AG20443 (cell line): ENCODE measurements around the gene GPX4.

Experiments used
- DNase-seq: peaks from one replicate; pipeline ENCODE4 v3.0.0; 2012; ENCODE audit warnings: low spot score, mixed read lengths

Gene GPX4

DNA sequence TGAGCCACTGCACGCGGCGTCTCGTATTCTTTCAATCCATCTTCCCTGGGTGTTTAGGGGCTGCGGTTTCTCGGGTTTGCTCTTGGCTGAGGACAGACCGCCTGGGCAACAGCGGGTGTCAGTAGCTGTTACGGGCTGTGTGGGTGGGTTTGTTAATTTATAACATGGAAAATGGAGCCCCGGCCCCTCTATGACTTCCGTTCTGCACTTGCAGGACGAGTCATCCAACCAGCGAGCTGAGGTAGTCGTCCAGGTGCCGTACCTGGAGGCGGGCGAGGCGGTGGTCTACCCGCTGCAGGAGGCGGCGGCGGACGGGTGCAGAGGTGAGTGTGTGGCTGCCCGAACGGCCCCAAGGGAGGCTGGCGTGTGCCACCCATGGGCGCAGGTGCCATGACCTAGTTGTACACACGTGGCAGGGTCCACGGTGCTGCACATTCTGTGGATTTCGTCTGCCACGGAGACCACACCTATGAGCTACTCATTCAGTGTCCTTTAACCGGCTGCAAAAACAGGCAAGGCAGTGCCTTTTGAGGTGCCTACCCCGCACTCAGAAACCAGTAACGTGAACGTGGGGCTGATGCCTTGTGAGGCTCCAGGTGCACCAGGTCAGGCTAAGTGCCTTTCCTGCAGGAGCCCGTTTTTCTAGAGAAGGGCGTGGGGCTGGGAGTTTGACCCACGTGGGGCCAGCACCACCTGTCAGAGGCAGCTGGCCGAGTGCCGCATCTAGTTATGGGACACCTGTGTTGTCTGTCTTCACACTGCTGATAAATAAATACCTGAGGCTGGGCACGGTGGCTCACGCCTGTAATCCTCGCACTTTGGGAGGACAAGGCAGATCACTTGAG is 19.5 kb upstream of the GPX4 start:
- DNase-seq, result no peak

DNA sequence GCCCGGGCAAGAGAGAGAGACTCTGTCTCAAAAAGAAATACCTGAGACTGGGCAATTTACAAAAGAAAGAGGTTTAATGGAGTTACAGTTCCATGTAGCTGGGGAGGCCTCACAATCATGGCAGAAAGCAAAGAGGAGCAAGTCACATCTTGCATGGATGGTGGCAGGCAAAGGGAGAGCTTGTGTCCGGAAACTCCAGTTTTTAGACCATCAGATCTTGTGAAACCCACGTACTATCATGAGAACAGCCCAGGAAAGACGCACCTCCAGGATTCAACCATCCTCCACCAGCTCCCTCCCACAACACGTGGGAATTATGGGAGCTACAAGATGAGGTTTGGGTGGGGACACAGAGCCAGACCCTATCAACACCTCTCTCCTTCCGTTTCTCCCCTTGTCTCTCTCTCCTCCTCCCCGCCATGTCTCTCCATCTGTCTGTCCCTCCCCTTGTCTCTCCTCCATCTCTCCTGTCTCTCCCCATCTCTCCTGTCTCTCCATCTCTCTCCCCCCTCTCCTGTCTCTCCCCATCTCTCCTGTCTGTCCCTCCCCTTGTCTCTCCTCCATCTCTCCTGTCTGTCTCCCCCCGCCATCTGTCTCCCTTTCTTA is 18.6 kb upstream of the GPX4 start:
- no peak for DNase-seq

DNA sequence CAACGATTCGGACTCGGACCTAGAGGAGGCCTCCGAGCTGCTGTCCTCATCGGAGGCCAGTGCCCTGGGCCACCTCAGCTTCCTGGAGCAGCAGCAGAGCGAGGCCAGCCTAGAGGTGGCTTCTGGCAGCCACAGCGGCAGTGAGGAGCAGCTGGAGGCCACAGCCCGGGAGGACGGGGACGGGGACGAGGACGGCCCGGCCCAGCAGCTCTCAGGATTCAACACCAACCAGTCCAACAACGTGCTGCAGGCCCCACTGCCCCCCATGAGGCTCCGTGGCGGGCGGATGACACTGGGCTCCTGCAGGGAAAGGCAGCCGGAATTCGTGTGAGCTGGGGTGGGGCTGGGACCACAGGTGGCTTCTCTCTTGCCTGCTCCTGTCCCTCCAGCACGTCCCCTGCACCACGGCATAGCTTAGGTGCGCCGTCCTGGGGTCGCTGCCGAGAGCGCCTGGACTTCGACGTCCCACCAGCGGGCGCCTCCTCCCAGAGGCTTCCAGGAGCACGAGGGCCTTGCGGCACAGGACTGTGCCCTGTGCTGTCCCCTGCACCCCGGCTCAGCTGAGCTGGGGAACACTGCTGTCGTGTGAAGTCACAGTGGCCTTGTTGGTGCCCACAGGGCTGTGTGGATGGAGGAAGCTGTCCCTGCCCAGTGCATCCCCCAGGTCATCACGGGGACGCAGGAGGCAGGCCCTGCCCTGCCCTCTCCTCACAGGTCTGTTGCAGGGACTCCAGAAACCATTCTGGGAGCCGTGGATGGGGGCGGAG is 17.9 kb upstream of the GPX4 start:
- no peak for DNase-seq

DNA sequence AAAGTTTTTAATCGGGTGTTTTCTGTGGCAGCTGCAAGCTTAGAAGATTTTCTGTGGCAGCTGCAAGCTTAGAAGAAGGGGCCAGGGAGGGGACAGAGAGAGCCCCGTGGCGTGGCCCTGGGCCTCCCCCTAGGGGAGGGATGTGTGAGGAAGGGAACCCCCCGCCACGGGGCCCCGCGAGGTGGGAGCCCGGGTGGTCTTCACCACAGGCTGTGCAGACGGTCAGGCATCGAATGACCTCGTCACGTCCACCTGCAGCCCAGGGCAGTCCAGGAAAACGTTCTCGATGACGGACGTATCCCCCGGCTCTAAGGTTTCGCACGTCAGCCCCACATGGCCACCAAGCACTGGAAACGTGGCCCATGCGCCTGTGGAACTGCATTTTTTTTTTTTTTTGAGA is 17.2 kb upstream of the GPX4 start:
- DNase-seq, result no peak

DNA sequence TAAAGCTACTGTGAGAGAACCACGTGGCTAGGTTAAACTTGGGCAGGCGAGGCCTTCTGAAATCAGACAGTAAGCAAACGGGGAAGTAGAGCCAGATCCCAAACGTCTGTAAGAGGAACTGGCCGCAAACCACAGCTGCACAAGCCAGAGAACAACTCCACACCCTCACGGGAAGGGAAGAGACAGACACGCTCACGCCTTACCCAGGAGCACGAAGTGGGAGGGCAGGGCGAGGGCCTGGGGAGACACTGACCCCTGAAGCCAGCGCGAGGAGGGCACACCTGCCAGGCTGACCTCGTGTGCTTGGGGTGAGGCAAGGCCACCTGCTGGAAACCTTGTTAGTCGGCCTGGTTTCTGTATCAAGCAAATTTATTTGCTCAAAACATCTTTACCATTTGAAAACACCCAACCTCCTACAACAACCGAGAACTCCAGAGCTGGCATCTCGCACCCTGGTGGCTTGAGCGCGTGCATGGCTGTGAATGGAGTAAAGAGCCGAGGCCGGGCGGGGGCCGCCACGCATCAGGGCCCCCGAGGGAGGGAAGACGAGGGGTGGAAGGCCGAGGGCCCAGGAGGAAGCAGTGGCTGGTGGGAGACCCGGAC is 15.9 kb upstream of the GPX4 start:
- no peak for DNase-seq

DNA sequence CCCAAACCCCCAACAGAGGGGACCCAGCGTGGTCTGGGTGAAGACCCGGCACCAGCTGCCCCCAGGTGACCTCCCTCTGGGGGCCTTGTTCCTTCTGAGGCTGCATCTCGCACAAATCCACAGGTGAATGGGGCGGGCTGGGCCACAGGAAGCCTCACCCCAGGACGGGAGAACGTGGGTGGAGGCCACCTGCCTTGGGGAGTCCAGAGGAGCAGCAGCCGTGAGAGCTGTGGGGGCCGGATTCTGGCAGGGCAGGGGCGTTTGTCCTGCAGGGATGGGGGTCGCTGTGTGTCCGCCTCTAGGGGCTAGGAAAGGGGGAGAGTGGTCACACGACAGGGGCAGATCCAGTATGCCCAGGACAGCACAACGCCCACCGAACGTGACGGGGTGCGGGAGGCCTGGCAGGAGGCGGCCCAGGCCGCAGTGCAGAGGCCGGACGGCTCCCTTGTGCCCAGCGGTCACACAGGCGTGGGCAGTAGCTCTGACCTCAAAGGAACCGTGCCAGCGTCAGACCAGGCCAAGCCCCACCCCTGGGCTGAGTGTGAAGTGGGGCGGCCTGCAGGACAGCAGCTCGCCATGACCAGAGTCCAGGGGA is 15.3 kb upstream of the GPX4 start:
- no peak for DNase-seq

DNA sequence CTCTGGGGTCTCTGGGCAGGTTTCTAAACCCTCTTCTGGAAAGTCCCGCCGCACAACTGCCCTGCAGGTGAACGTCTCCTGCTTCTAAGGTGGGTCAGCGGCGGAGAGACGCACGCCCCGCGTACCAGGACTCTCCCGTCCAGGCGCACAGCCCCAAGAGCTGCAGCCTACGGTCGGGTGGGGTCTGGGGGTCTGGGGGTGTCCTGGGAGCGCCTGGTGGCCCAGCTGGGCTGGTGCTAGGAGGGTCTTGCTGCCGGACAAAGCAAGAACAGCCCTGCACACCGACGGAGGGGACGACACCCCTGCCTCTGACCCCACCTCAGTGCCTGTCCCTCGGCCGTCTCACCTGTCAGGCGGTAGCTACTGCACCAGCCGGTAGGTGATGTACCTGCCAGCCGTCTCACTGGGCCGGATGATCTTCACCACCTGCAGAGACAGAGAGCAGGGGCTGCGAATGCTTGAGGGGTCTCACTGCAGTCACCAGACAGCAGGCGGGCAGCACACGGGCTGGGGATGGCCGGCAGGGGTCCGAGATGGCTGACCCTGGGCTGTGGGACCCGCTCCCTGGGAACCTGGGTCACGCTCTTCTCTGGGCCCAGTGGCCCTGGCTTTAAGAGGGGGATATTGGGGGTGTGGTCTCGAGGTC is 14.5 kb upstream of the GPX4 start:
- no peak for DNase-seq

DNA sequence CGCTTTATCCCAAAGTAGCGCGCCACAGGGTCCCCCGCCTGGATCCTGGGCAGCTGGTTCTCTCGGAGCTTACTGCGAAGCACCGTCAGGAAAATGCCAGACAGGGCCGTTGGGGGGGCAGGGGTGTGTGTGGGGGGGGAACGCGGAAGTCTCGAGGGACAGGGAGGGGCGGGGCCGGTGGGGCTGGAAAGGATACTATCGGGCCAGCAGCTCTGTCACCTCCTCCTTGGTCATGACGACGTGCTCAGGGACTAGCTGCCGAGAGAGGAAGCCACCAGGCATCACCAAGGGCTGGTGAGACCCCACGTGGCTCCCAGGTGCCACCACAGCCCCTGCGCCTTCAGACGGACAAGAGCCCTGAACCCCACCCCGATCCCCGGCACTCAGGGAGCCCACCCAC is 13.9 kb upstream of the GPX4 start:
- DNase-seq, result no peak

DNA sequence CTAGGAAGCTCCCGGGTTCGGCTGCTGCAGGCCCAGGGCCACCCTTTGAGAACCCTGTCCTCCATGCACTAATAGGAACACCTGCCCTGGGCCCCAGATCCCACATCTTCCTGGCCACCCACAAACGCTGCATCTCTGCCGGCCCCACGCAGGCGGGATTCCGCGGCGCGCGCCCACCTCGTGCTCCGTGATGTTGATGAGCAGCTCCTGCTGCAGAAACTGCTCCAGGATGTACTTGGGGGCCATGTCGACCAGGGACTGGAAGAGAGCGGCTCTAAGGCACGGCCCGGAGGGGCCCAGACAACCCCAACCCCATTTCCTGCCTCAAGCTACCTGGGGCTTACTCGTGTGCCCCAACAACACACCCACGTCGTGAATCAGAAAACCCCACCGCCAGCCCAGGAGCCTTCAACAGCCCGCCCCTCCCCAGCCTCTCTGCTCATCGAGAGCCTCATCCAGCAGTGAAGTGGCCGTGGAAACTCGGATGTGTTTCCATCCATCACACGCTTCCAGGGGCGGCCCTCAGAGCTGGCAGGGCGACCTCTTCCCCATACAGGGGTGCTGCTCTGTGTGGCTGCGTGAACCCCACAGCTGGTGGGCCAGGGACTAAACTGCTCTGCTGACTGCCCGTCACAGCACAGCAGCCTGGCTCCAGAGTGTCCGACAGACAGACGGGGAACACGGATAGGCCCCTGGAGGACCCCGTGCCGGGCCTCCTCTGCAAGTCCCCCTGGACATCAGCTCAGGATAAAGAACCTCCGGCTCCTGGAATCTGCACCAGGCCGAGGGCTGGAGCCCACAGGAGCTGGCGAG is 12.9 kb upstream of the GPX4 start:
- DNase-seq, result no peak

DNA sequence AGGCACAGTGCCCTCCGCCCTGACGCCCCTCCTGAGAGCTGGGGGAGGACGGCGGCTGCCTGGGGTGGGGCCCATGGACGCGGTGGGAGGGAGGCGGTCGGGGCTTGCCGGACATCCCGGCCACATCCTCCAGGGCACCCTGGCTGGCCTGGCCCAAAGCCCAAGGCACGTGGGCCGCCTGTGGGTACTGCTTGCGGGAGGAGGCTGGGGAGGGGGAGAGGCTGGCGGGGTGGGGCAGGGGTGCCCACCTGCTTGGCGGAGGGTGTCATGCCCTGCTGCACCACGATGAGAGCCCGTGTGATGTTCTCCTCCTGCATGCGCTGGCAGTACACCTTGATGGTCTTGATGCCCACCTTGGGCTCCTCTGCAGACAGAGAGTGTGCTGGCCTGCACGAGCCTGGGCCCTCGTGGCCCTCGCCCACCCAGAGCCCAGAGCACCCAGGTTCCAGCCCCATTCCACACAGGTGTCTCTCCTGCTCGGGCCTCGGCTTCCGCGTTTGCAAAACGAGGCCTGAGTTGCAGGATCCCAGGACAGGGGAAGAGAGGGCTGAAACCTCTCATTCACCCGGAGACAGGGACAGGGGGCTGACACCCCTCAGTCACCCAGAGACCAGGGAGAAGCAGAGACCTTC is 12.1 kb upstream of the GPX4 start:
- DNase-seq, result no peak

DNA sequence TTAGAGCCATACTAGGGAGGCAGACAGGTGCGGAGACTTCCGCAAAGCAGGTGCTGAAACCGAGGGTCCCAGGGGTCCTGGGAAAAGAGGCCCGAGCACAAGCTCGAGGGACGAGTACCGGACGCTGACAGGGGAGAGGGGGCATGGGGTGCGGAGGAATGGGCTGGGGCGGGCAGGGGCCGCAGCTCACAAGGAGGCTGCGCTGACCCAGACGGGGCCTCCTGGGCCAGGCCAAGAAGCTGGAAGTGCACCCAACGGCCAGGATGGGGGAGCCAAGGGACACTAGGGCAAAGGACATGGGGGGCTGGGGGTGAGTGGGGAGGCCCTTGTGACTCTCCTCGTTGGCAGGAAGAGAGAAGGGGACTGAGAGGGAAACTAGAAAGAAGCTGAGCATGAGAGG is 10.5 kb upstream of the GPX4 start:
- no peak for DNase-seq

DNA sequence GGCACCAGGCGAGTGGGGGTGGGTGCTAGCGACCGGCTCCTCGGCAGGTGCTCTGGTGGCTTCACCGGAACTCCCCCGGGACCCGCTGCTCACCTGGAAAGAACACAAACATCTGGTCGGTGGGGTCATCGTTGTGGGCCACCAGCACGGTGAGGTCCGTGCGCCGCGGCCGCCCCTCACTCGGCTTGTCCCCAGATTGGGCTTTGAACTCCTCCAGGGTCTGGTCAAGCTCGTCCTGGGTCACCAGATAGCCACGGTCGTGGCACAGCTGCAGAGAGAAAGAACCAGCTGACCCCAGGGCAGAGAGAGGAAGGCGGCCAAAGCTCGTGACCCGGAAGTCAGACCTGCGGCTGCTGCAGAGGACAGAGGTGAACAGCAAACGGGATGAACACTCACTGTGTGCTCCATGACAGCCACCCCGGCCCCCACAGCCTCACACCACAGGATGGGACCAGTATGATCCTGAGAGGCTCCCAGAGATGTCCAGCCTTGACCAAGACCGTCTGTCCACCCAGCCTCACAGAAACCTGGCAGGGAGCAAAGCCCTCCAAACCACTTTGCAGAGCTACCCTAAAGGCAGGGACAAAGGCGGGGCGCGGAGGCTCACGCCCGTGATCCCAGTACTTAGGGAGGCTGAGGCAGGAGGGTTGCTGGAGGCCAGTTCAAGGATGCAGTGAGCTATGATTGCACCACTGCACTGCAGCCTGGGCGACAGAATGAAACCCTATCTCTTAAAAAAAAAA is 9.8 kb upstream of the GPX4 start:
- no peak for DNase-seq

DNA sequence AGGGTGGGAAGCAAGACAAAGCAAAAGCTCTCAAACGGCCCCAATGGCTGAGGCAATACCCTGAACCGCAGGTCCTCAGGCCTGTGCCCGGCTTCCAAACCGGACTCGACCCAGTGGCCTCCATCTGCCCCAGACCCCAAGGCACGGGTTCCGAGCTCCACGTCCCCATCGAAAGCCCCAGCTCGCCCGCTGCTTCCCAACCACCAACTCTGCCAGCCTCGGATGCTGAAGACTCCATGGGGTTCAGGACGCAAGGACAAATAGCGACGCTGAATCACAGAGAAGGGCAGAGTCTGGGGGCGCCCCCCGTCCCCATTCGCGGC is 9.2 kb upstream of the GPX4 start:
- no peak for DNase-seq

DNA sequence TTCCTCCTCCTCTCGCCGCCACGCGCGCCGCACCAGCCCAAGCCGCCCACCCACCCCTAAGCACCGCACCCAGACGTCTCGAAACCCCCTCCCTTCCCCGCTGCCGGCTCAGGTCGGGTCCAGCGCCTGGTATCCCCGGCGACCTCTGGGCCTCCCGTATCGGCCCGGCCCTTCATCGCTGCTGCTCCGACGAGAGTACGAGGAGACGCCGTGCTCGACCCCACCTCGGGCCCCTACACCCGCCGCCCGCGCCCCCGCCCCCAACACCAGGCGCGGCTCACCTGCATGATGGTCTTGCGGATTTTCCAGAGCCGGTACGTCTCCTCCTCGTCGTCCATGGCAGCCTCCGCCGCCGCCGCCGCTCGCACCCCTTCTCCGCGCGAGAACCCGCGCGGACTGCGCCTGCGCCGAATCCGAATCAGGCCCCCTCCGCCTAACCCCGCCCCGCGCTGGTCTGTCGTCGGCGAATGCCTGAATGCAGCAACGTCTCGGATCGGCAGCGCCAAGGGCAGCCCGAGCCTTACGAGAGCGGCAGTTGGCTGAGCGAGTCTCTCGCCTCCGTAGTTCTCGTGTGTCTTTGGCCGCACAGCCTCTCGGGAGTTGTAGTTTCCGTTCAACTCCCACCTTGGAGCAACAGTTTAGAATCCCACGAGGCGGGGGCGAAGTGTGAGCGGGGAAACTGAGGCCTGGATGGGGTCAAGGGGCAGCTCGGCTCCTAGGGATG is 8.7 kb upstream of the GPX4 start, which contains the start of gene POLR2E:
Gene POLR2E (minus strand): TSS at position 398 of the 724 bp plus-strand sequence. CDS start 60 bp downstream, at position 338.
- peak; percentile 99 for DNase-seq

DNA sequence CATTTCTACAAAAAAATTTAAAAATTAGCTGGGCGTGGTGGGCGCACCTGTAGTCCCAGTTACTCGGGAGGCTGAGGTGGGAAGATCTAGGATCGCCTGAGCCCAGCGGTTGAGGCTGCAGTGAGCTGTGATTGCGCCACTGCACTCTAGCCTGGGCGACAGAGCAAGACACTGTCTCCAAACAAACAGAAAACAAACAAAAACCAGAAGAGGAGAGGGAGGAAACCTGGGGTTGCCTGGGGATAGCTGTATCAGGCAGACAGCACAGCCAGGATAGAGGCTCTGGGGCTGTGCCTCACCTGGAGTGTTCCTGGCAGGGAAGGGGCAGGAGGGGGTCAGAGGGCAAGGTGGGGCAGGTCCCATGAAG is 6.0 kb upstream of the GPX4 start:
- no peak for DNase-seq

DNA sequence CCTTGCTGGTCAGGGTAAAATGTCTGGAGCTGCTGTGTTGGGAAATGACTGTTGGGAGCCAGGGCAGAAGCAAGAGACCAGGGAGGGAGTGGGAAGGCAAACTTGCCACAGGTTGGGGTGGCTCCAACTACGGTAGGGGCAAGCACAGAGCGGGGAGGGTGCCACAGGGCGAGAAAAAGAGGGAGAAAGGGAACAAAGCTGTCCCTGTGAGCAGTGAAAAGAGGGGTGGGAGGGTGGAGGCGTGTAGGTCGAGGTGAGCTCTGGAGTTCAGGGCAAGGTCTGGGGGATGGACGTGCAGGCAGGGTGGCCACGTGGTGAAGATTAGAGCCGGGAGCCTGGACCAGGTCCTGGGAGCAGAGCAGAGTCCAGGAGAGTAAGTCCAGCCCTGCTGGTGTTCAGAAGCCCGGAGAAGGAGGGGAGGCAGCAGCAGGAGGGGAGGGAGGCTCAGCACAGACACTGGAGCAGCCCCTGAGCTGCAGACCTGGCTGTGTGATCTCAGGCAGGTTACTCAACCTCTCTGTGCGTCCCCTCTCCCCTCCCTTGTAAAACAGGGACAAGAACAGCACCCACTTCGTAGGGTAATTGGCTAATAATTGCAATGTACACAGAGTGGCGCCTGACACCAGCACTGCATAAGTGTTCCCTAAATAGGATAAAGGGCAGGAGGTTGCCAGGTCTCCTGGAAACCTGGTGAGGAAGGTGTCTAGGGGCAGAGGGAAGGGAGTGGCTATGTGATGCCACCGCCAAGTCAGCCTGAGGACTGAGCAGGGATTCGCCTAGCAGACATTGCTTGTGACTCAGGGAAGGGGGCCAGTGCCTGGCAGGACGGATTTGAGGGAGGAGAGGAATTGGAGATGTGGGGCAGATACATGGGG is 5.4 kb upstream of the GPX4 start:
- no peak for DNase-seq

DNA sequence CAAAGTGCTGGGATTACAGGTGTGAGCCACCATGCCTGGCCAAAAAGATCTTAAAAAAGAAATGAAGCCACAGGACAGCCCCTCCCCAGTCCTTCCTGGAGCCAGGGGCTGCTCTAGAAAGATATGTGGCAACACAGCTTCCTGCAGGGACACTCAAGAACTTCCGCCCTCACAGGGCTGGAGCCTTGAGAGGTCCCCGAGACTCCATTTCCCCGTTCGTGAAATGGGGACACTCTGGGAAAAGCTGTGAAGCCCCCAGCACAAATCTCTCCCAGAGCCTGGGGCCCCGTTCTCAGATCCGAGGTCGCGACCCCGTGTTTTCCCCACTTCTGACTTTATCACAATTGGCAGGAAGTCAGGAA is 2.5 kb upstream of the GPX4 start:
- DNase-seq, result no peak
